ENCODE measurements around the gene P2RY6.
A peak's percentile ranks its signal among the peaks of the same experiment; 100 is the strongest.

Gene P2RY6

GRCh38 chr11:73241300-73241699 is 30.8 kb upstream of the P2RY6 start:
- H3K27me3 ChIP-seq (ENCODE audit: control insufficient read depth, insufficient read depth, low read length) = no peaks in the 10 kb centered on the region
- no peaks in the 10 kb centered on the region for H3K36me3 ChIP-seq (ENCODE audit: control insufficient read depth, insufficient read depth, low read length)
- H3K9ac ChIP-seq = no peak overlapping the region
- H3K4me1 ChIP-seq = no peaks in the 10 kb centered on the region
- H3K4me2 ChIP-seq (ENCODE audit: low read length) = no peak overlapping the region
- H3K79me2 ChIP-seq = no peaks in the 10 kb centered on the region
- H2AFZ ChIP-seq = no peak overlapping the region
- H3K27ac ChIP-seq = no peak overlapping the region
- no peaks in the 10 kb centered on the region for H3K9me3 ChIP-seq (ENCODE audit: control insufficient read depth, low read length)
- H3K4me3 ChIP-seq (ENCODE audit: low read depth, low read length) = no peak overlapping the region
- TF ChIP-seq CTCF (IDR thresholded peaks at IDR 0.05) = no peak

- TF ChIP-seq CTCF (IDR thresholded peaks at IDR 0.05) = peak; percentile 88
- H2AFZ ChIP-seq = peak overlapping the region; percentile 77
- no peaks in the 10 kb centered on the region for H3K4me1 ChIP-seq
- no peaks in the 10 kb centered on the region for H3K9me3 ChIP-seq (ENCODE audit: control insufficient read depth, low read length)
- no peak overlapping the region for H3K27ac ChIP-seq
- no peaks in the 10 kb centered on the region for H3K27me3 ChIP-seq (ENCODE audit: control insufficient read depth, insufficient read depth, low read length)
- H3K4me2 ChIP-seq (ENCODE audit: low read length) = no peak overlapping the region
- H3K36me3 ChIP-seq (ENCODE audit: control insufficient read depth, insufficient read depth, low read length) = no peaks in the 10 kb centered on the region
- no peak overlapping the region for H3K4me3 ChIP-seq (ENCODE audit: low read depth, low read length)
- H3K79me2 ChIP-seq = no peaks in the 10 kb centered on the region
- H3K9ac ChIP-seq = no peak overlapping the region
Measured at GRCh38 chr11:73242251-73243092, 29.7 kb upstream of the P2RY6 start.

- H3K27ac ChIP-seq = no peak overlapping the region
- no peaks in the 10 kb centered on the region for H3K9me3 ChIP-seq (ENCODE audit: control insufficient read depth, low read length)
- no peaks in the 10 kb centered on the region for H3K36me3 ChIP-seq (ENCODE audit: control insufficient read depth, insufficient read depth, low read length)
- no peak overlapping the region for H3K4me3 ChIP-seq (ENCODE audit: low read depth, low read length)
- no peak for TF ChIP-seq CTCF (IDR thresholded peaks at IDR 0.05)
- H3K27me3 ChIP-seq (ENCODE audit: control insufficient read depth, insufficient read depth, low read length) = no peaks in the 10 kb centered on the region
- H3K79me2 ChIP-seq = no peaks in the 10 kb centered on the region
- no peaks in the 10 kb centered on the region for H3K4me1 ChIP-seq
- no peak overlapping the region for H3K4me2 ChIP-seq (ENCODE audit: low read length)
- no peak overlapping the region for H3K9ac ChIP-seq
- no peak overlapping the region for H2AFZ ChIP-seq
Measured at GRCh38 chr11:73243093-73243485, 29.0 kb upstream of the P2RY6 start.

- no peak for TF ChIP-seq CTCF (IDR thresholded peaks at IDR 0.05)
- Histone ChIP-seq H3K9me3 (ENCODE audit: control insufficient read depth, low read length) (no peaks in the 10 kb centered on the region), H3K79me2 (no peaks in the 10 kb centered on the region), H3K4me1 (no peaks in the 10 kb centered on the region), H2AFZ (no peak overlapping the region), H3K4me2 (ENCODE audit: low read length) (no peak overlapping the region), H3K9ac (no peak overlapping the region), H3K27ac (no peak overlapping the region), H3K4me3 (ENCODE audit: low read depth, low read length) (no peak overlapping the region), H3K27me3 (ENCODE audit: control insufficient read depth, insufficient read depth, low read length) (no peaks in the 10 kb centered on the region), H3K36me3 (ENCODE audit: control insufficient read depth, insufficient read depth, low read length) (no peaks in the 10 kb centered on the region)
Measured at GRCh38 chr11:73244589-73245240, 27.4 kb upstream of the P2RY6 start.

All from parathyroid adenoma (tissue), 2 donors.